Calu3 (cell line): ENCODE results near the gene MSI2. TPM values are rescaled to one million over a fixed set of nuclear protein-coding genes. Genes with fewer than 3 reads are reported as not detected.

Experiments used
- BruUV-seq: library from RNA; stranded (reverse); fragments of 400-500 nt; replicated peaks from 2 replicates; lab custom pipeline; 2021; lab: Mats Ljungman, UMichigan
- CTCF ChIA-PET: fragments of 300-600 bp; sonication (Branson Sonifier 250); formaldehyde crosslinking; loops from one replicate; lab custom pipeline; 2022; ENCODE audit warnings: antibody characterized with exemption; lab: Charles Lee
- DNase-seq: peaks from one replicate; pipeline ENCODE4 v3.0.0; 2022
- H3K27ac Mint-ChIP-seq: one replicate; pipeline ENCODE4 v1.8.0; 2022; ENCODE audit warnings: mixed read lengths; ENCODE audit not compliant: unreplicated experiment
- H3K27me3 Mint-ChIP-seq: one replicate; pipeline ENCODE4 v1.8.0; 2022; ENCODE audit warnings: mixed read lengths; ENCODE audit not compliant: unreplicated experiment
- H3K36me3 Mint-ChIP-seq: one replicate; pipeline ENCODE4 v1.8.0; 2022; ENCODE audit warnings: mild to moderate bottlenecking, moderate library complexity, mixed read lengths; ENCODE audit not compliant: insufficient read depth, unreplicated experiment
- H3K4me1 Mint-ChIP-seq: one replicate; pipeline ENCODE4 v1.8.0; 2022; ENCODE audit warnings: mild to moderate bottlenecking, low read depth, mixed read lengths; ENCODE audit not compliant: unreplicated experiment
- H3K4me3 Mint-ChIP-seq: one replicate; pipeline ENCODE4 v1.8.0; 2022; ENCODE audit warnings: mild to moderate bottlenecking, low read depth, moderate library complexity, mixed read lengths; ENCODE audit not compliant: unreplicated experiment
- H3K9me3 Mint-ChIP-seq: one replicate; pipeline ENCODE4 v1.8.0; 2022; ENCODE audit warnings: low read depth, mixed read lengths; ENCODE audit not compliant: unreplicated experiment
- intact Hi-C: fragments of 100-400 bp; cut with micrococcal nuclease; formaldehyde crosslinking; loops from one replicate; pipeline ENCODE4 v1.10.0; 2022; ENCODE audit not compliant: unreplicated experiment
- total RNA-seq: library from RNA; stranded (reverse); gene quantifications from 2 replicates; pipeline ENCODE4 v1.2.3, GENCODE V29; 2022
- TF ChIP-seq, protein P1 (sequence below): fragments of 200-600 bp; IDR thresholded peaks from one replicate; pipeline ENCODE4 v1.8.0; 2022; ENCODE audit warnings: antibody characterized with exemption; ENCODE audit not compliant: unreplicated experiment

Gene MSI2
- total RNA-seq, 1 experiment from 2014 or later: 66.4 TPM

DNA sequence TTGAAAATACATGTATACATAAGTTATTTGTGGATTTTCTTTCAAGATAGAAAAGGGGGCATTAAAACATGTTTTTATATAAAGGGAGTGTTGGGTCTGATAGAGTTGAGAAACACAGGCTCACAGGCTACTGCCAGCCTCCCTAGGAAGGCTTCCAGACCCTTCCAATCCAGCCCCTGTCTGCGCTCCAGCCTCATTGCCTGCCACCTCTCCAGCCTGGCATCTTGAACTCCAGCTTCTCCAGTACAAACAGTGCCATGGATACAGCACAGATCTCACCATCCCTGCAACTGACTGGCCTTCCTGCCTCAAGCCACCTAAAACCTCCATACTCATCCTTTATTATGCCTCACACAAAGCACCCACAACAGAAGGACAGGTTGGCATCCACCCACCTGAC is 448.1 kb downstream of the MSI2 start:
- Mint-ChIP-seq H3K36me3 (peaks cover 4% of the 10 kb centered on the region), H3K27ac (no peak overlapping the region), H3K9me3 (no peaks in the 10 kb centered on the region), H3K27me3 (peaks cover 36% of the 10 kb centered on the region), H3K4me3 (no peak overlapping the region), H3K4me1 (peaks cover 11% of the 10 kb centered on the region)
- BruUV-seq: no TSS peak
- CTCF ChIA-PET: no interaction called here
- intact Hi-C loops: no loop called here
- DNase-seq: no peak
- TF ChIP-seq, protein P1, sequence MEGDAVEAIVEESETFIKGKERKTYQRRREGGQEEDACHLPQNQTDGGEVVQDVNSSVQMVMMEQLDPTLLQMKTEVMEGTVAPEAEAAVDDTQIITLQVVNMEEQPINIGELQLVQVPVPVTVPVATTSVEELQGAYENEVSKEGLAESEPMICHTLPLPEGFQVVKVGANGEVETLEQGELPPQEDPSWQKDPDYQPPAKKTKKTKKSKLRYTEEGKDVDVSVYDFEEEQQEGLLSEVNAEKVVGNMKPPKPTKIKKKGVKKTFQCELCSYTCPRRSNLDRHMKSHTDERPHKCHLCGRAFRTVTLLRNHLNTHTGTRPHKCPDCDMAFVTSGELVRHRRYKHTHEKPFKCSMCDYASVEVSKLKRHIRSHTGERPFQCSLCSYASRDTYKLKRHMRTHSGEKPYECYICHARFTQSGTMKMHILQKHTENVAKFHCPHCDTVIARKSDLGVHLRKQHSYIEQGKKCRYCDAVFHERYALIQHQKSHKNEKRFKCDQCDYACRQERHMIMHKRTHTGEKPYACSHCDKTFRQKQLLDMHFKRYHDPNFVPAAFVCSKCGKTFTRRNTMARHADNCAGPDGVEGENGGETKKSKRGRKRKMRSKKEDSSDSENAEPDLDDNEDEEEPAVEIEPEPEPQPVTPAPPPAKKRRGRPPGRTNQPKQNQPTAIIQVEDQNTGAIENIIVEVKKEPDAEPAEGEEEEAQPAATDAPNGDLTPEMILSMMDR: no peak

DNA sequence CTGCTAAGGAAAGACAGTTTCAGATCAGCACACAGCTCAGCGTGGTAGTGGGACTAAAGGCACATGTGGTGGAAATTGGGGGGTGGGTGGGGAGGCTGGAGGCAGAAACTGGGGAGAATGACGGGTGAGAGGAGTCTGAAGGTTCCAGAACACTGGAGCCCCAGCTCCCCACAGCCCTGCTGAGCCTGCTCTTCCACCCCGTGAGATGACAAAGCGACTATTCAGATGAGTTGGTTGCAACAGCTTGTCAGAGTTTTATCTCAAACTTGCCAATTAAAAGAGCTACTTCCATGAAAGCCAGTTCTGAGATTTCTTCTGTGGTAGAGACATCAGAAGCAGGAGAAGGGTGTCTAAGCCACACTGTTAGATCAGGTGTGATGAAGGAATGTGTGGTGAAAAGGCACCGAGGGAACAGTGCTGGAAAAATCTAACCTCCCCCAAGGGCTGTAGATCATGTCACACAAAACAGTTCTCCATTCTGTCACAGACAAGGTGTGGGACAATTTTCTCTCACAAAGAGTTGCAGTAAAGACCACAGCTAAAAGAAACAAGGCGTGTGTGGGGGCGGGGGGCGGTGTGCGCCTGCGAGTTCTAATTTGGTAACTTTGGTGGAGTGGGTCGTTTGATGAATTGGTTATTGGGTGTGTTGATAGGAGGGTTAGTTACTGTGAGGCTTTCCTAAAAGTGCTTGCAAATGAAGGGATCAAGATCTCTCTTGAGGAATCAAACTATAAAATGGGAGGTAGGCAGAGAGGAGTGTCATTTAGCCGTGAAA is 449.8 kb downstream of the MSI2 start:
- intact Hi-C loops: no loop called here

DNA sequence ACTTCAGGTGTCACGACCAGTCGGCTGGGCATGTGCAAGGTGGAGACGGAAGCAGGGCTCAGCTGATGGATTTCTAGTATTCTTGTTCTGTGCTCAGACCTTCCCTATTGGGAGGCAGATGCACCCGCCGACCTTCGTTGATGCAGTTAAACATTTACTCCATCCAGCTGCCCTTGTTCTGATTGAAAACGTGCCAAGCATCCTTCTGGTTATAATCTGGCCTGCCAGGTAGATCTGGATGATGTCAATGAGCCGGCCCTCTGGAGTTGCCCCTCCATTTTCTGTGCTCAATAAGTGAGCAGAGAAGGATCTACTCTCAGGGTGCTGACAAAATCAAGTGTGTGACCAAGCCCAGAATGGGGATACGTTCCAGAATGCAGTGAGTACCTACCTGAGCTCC is 450.4 kb downstream of the MSI2 start:
- intact Hi-C loops: no loop called here
- Mint-ChIP-seq H3K27me3 (peaks cover 59% of the 10 kb centered on the region), H3K4me1 (peaks cover 11% of the 10 kb centered on the region), H3K4me3 (no peak overlapping the region), H3K9me3 (no peaks in the 10 kb centered on the region), H3K27ac (no peak overlapping the region), H3K36me3 (peaks cover 4% of the 10 kb centered on the region)
- BruUV-seq: no TSS peak
- DNase-seq: no peak
- TF ChIP-seq, protein P1: no peak
- CTCF ChIA-PET: no interaction called here

More for the DNA sequence above, 449.8 kb downstream of the MSI2 start:
- Mint-ChIP-seq H3K4me1 (peaks cover 11% of the 10 kb centered on the region), H3K36me3 (peaks cover 4% of the 10 kb centered on the region), H3K27ac (no peak overlapping the region), H3K4me3 (no peak overlapping the region), H3K27me3 (peaks cover 52% of the 10 kb centered on the region), H3K9me3 (no peaks in the 10 kb centered on the region)
- BruUV-seq: no TSS peak
- no peak for DNase-seq
- TF ChIP-seq, protein P1: no peak
- CTCF ChIA-PET: interaction anchor here (0.6 kb wide), 1 partner anchor 11 kb away, joined by 4 read pairs; no protein-coding TSS in a partner anchor

DNA sequence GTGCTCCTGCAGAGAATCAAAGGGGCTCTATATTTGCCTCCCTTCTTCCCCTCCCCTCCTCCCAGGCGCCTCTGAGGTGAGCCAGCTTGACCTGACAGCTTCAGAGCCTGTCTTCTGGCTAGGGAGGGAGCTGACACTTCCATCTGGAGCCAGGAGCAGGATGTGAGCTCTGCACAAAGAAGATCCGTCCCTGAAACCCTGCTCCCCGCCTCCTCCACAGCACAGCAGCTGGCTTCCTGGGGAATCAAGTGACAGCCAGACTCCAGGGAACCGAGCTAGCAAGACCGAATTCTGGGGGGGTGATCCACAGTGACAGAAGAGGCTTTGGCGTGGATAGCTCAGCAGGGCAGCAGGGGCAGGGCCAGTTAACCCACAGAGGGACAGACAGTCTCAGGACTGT is 451.6 kb downstream of the MSI2 start:
- Mint-ChIP-seq H3K27ac (no peak overlapping the region), H3K27me3 (peaks cover 65% of the 10 kb centered on the region), H3K4me1 (peaks cover 11% of the 10 kb centered on the region), H3K36me3 (peaks cover 4% of the 10 kb centered on the region), H3K4me3 (no peak overlapping the region), H3K9me3 (no peaks in the 10 kb centered on the region)
- CTCF ChIA-PET: no interaction called here
- intact Hi-C loops: no loop called here
- TF ChIP-seq, protein P1: no peak
- BruUV-seq: no TSS peak
- no peak for DNase-seq
